Stimulated activated CD4-positive, alpha-beta T cell treated with anti-CD3 and anti-CD28 coated beads, Interleukin-4, amount 100 ng/mL, for 4 hours (primary cell): ENCODE measurements around the gene SH3YL1.

Experiments used
- DNase-seq, 2 experiments: peaks; one replicate each; pipeline ENCODE4 v3.0.0-alpha.2; 2020

SH3YL1 gene

DNA sequence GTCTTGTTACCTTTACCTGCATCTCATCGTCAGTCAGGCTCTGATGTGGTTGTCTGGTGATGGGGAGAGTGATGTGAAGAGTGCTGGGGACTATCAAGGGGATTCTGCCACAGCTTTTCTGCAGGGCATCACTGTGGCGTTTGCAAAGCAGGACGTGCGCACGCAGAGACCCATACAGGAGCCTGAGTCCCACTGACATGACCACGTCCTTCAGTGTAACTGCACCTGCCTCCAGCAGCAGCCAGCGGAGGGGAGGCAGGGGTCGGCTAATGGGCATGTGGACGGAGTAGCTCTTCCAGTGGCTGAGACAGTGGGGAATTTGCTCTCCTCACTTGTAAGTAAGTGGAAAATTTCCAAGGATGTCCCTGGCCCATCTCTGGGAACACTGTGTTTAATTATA is 17.5 kb upstream of the SH3YL1 start:
- no peak for DNase-seq

DNA sequence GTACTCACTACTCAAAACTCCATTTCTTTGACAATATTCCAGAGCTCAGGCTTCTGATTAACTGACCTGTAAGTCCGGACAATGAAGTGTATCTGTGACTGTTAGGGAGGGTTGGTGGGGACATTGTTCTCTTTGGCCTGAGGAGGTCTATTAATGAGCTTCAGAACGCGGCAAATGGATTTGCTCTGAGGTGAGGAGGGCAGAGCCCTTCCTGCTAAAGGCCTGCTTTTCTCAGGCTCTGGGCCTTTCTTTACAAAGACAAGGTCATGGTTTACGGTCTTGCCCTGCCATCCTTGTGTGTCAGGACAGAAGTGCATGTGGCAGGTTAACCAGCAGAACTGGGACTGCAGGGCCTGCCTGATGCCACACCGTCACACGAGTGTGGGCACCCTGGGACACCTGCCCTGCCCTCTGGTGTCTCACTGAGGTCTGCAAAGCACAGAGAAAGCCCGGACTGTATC is 16.8 kb upstream of the SH3YL1 start:
- no peak for DNase-seq

DNA sequence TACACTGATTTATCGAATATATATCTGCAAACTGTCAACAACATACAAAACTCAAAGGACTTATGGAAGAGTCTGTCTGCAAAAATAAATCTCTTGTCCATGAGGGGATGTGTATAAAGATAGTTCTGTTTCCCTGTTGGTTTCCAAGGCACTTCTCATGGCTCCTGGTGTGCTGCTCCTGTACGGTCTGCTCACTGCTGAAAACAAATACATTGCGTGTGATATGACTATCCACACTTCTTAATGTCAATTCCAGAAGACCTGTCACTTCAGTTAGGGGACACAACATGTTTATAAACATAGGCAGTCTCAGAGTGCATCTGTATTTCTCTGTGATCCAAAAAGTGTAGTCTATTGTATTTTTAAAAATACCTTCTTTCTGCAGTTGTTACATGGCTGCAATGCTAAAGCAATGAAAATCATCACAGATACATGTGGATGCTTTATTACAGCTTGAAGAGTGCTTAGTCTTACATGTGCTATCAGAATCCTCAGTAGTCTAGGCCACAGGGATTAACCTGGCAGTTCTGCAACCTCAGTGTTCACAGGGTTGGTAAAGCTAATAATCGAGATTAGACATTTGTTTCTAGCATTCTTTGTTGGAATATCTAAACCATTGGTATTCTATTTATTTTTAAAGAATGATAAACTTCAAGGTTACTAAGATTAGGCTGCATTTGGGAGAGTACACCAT is 16.3 kb upstream of the SH3YL1 start:
- no peak for DNase-seq

DNA sequence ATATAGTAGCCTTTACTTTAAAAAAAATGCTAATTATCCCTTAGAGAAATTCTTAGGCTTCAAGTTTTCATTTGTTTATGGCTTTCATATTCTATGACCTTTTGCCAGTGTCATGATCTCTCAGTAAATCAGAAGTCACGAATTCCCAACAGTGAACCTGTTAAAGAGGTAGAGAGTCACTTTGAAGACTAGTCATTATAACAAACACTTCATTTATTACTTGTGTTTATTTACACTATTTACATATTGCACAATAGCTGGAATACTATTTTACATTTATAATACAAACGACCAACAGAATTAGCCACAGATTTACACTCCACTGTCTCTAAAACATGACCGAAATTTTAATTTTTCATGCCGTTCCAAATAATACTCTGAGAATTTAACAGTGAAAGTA is 15.5 kb upstream of the SH3YL1 start:
- no peak for DNase-seq

DNA sequence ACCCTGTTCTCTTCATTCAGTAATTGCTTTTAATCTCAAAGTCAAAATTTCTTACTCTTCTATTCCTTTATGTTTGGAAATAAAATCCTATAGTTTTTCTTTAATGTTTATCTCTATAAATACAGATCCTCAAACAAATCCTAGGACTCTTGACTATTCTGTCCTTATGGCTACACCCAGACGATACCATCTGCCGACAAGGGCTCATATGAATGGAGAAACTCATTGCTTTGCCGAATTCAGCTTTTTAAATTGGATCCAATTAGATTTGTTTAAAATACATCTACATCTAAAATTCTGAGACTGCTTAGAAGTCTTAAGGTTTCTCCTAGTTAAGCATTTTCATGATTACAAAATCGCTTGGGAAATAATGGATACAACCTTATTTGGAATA is 15.1 kb upstream of the SH3YL1 start:
- no peak for DNase-seq

DNA sequence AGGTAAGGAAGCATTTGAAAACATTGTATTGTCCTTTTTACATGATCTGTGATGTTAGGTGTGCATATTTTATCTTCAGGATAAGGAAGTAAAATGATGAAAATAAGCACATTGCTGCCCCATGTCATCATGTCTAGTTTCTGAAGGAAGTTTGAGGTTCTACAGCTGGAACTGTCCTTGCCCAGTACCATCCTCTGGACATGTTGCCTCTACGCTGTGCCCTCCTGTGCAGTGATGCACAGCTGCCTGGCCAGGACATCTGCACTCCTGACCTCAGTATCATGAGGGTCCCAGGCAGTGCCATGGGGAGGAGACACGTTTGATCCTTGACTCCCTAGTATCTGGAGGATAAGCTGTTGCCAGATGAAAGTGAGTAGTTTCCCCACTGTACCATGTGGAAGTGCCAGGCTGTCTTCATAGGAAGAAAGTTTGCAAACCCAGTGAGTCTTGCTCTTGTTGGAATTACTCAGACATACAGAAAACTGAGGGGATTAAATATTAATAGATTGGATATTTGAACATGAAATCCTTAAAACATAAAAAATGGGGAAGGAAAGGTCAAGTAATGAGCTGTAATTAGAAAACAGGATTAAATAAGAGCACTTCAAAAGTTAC is 14.6 kb upstream of the SH3YL1 start:
- no peak for DNase-seq

DNA sequence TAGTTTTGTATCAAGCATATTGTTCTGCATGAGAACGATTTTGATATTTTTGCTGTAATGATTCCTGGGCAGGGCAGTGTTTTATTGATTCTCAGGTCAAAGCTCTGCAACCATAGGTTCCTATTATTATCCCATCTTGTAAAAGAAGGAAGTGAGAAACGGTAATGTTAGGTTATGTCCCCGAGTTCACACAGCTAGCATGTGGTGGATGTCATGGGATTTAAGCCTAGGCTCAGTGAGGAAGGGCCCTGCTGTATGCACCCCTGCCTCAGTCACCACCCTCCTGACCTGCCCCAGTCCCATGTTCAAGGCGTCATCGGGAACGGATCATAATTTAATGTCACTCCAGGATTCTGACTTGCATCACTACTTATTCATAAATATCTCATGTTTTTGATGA is 11.6 kb upstream of the SH3YL1 start:
- DNase-seq = no peak

DNA sequence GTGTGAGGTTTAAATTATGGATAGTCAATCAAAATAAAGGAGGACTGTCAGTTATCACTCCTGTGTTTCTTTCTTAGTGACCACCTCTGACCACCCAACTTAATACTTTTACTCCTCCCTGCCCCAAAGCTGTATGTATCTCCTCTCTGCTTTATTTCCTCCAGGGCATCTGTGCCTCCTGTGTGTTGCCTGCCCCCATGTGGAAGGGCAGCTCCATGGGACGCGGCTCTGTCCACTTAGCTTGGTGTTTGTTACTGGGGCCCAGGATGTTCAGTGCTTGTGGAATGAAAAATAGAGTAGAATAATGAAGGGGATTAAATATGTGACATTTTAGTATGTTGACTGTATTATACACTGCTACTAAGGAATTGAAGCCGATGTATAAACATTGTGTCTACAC is 10.7 kb upstream of the SH3YL1 start:
- no peak for DNase-seq

DNA sequence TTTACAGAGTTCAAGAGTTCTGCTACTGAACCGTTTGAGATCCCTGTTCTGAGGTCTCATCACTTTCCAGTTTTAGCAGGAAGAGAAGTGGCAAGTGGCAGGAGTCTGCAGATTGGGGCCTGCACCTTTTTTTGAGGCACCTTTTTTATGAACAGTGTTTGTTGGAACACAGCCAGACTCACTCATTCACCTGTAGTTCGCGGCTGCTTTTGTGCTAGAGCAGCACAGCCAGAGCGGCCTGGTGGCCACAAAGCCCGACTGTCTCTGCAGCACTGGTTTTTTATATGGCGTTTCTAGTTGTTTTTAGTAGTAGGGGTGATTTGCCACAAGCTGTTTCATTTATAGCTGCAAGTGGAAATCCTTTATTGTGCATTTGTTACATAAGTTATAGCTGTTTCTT is 9.5 kb upstream of the SH3YL1 start:
- DNase-seq = no peak

DNA sequence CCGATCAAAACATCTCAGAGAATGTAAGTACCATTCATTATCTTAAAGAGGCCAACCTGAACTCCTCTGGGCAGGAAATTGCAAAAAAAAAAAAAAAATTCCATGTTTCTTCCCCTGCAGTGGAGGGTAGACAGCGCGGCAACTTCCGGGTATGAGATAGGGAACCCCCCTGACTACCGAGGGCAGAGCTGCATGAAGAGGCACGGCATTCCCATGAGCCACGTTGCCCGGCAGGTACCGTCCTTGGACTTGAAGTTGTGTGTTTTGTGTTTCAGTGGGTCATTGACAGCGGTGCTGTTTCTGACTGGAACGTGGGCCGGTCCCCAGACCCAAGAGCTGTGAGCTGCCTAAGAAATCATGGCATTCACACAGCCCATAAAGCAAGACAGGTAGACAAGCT is 8.1 kb upstream of the SH3YL1 start:
- no peak for DNase-seq

DNA sequence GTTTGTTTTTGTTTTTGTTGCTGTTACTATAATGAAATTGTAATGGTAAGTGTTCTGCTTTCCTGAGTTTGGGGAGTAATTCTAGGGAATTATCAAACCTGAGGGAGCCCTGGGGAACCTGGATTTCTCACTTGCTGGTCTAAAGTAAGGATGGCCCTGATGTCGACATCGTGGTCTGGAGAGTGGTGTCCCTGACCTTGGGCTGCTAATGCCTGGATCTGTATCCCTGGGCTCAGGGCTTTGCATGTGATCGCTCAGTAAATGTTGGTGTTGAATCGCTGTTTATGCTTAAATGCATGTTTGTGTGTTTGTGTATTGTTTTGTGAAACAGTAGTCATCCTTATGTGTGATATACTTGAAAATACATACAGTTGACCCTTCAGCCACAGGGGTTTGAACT is 7.0 kb upstream of the SH3YL1 start:
- DNase-seq = no peak

DNA sequence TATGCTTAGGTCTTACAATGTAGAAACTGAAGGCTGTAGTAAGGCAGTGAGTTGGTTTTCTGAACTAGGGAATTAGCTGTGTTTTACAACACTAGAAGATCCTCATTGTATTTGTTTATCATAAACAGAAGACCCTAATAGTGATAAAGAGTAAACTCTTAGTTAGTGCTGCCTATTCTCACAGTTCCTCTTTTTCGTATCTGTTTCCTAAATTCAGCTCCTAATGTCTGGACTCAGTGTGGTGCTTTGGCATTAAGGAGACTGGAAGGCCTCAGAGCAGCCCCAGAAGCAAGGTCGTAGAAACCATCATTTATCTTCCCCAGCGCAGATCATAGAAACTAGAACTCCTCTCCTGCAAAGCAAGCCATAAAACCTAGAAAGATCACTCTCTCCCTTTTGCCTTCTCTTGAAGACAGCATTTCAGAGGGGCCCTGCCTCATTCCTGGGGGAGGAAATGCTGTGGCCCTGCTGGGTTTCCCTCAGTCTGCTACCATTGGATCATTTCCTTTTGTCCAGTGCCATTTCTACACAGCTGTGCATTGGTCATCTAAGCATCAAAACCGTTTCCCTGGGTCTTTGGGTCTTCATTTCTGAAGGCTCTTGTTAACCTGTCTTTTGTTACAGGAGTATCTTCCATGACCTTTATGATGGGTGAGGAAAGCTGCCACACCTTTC is 5.7 kb upstream of the SH3YL1 start:
- no peak for DNase-seq

DNA sequence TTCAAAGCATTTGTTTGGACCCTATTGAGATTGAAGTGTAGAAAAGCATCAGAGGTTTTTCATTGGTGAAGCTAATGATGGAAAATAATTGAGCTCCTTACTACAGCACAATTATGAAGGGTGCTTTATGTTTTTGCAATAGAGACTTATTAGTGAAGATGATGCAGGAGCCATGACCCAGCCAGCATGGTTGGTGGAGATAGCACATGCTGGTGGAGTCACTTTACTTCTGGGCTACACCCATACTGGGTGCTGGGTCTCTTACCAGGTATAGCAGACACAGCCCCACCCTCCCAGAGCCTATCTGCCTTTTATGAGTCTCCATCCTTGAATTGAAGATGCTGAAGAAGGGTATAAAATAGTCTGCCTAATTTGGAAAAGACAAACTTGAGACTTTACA is 4.5 kb upstream of the SH3YL1 start:
- DNase-seq = no peak

DNA sequence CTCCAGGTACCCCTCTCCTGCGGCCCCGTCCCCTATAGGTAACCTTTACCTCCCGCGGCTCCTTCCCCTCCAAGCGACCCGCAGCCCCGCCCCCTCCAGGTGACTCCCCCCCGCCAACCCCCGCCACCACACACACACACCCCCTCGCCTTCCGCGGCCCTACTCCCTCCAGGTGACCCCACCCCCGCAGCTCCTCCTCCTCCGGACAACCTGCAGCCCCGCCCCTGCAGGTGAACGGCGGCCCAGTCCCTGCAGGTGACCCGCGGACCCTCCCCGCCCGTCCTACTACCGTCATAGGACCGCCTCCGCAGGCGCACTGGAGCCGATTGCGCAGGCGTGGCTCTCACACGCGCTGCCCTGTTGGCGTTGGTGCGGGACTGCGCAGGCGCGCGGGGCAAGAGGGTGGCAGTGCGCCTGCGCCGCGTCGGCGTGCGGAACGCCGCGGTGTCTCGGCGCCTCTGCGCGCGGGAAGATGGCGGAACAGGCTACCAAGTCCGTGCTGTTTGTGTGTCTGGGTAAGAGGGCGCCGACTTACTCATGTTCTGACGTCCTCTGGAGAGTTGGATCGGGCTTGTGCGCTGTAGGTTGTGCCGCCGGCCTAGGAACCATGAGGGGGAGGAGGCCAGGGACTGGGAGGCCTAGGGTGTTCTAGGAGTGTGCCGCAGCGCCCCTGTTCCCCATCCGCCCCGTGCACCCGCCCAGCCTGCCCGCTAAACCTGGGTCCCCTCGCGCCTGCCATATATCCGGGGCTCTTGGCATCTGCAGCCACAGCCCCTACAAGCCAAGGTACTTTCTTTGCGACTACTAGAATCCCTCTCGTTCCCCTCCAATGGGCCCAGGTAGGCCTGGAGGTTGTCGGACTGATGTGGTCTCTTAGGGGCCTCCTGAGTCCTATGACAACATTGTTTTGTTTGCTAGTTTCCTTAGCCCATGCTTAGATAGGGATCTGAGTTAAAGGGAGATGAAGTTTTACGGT is 949 bp upstream of the SH3YL1 start, which contains the start of gene ACP1:
Gene ACP1 (plus strand): TSS at position 455 of the 976 bp plus-strand sequence. CDS start 18 bp downstream, at position 473.
- DNase-seq = peak; percentile 96

DNA sequence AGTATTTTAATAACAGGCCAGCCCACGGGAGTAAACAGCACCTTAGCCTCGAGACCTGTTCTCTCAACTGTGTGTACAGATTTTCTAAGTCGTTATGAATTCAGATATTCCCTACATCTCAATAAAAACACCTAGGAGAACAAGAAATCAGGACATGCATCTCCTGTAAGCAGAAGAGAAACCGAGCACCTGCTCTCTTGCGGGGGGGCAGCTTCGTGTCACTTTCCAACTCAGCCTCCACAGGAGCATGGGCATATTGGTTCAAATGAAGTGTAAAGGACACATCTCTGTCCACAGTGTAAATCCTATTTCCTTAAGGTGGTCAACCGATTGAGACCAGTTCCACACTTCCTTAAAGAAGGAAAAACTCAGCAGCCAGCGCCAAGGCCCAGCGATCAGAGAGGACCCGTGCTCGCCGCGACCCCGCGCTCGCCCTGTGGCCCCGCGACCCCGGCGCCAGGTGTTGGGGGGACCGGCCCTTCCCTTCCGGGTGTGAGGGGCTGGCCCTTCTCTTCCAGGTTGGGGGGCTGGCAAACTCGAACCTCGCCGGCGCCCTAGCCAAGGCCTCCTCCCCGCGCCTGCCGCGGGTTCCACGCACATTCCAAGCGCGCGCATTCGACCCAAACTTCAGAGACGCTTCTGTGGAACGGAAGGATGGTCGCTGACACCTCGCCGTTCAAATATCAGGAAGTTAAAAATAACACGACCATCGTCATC is 652 bp downstream of the SH3YL1 start:
- DNase-seq = no peak

DNA sequence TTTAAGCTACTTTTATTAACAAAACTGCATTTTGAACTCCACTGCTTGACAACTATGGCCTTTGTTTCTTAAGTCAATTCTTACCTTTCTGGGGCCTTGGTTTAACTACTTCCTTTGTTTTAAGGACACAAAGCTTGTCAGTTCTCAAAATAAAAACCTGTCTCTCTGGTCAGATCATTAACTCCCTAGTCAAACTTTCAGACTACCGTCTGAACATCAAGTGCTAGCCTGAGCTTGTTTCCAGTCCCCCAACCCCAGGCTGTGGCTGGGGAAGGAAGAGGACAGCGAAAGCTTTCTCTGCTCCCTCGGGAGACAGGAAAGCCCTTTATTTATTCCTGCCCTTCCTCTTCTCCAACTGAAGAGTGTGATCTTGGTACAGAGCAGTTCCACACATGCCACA is 1.7 kb downstream of the SH3YL1 start:
- no peak for DNase-seq

DNA sequence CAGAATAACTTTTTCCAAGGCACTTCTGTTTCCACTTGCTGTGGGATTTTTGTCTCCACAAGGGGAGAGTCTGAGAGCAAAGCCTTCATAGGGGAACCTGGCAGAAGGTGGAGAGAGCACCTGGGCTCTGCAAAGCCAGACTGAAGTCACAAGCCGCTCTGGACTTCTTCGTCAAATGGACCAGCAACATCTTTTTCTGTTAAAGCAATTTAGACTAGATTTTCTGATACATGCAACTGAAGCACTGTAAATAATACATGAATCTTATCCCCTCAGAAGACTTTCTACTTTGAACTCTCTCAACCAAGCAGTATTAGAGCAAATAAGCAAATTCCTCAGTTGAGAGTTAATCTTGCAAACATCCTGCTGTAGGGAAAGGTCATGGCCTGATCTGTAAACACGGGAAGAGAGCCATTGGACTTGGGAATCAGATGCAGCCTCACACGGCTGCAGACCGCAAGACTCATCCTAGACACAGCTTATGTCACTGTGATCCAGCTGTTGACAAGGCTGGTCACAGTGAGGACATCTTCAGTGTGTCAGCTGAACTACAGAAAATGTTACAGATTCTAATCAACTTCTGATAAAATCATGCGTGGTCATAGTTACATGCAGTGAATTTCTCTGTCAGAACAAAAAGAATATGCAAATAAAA is 3.2 kb downstream of the SH3YL1 start:
- DNase-seq = no peak

DNA sequence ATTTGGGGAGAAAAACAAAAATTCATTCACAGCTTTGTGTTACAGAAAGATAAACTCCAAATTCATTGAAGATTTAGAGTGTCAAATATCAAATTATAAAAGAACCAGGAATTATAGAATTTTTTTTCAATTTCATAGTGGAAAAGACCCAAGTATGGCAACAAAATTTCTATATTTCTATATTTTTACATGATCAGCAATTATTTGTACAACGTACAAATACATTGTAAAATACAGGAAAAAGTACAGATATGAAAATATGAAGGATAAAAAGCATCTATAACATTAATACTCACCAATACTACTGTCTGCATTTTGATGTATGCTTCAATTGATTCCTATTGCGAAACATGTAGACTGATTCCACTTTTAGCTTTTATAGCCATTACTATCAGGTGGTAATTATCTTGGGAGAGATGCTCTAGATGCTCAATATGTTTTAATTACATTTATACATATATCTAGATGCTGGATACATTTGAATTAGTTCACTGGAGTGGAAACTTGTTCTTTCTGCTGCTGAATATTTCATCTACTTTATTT is 4.0 kb downstream of the SH3YL1 start:
- DNase-seq = no peak

DNA sequence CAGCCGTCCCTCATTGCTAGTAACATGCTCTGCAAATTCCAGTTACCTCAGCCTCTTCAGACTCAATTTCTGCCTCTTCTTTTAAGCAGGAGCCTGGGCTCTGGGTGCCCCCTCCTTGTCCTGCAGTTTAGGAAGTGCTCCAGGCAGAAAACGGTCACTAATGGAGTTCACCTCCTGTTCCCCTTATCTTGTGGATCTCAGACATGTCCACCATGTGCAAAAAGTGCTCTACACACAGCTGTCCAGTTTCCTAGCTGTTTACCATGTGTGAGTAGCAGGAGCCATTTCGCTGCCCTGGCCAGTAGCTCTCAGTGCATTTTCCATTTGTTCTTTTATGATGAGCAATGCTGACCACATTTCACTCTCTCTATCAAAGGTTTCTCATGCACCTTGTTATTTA is 4.9 kb downstream of the SH3YL1 start:
- no peak for DNase-seq

DNA sequence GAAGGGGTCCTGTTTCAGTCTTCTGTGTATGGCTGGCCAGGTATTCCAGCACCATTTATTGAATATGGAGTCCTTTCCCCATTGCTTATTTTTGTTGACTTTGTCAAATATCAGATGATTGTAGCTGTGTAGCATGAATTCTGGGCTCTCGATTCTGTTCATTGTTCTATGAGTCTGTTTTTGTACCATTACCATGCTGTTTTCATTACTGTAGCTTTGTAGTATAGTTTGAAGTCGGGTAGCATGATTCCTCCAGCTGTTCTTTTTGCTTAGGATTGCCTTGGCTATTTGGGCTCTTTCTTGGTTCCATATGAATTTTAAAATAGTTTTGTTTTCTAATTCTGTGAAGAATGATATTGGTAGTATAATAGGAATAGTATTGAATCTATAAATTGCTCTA is 6.0 kb downstream of the SH3YL1 start:
- DNase-seq = no peak

DNA sequence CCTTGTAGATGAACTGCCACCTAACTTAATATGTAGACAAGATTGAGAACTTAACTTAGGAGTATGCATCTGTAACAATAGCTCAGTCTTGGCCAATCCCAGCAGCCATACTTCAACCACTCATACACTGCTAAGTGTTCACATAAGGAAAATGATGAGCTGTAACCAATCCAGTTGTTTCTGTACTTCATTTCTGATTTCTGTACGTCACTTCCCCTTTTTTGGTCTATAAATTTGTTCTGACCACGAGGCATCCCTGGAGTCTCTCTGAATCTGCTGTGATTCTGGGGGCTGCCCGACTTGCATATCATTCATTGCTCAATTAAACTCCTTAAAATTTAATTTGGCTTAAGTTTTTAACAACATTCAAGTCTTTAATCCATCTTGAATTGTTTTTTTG is 6.4 kb downstream of the SH3YL1 start:
- DNase-seq = no peak

DNA sequence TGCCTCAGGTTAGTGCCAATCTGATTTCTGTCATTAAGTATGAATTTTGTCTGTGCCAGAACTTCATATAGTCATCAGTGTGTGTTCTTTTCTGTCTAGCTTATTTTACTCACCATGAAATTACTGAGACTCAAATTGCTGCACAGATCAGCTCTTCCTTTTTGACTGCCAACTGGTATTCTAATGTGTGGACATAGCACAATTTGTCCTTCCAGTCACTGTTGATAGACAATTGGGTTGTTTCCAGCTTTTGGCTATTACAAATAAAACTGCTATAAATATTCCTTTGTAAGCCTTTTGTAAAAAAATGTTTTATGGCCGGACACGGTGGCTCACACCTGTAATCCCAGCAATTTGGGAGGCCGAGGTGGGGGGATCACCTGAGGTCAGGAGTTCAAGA is 7.7 kb downstream of the SH3YL1 start:
- DNase-seq = no peak
